ENCODE results near the gene FGD2.

FGD2 gene

GRCh38 chr6:37004044-37004980 lies 1.1 kb upstream of the FGD2 start:
- Mint-ChIP-seq H3K4me1 (peaks cover 29% of the 10 kb centered on the region), H3K27ac (peak overlapping the region; percentile 34), H3K4me3 (no peak overlapping the region), H3K9me3 (no peaks in the 10 kb centered on the region), H3K36me3 (no peaks in the 10 kb centered on the region)
- DNase-seq (ENCODE audit: low spot score in 2 of 2) (no peak), ATAC-seq (no peak)

- peaks cover 29% of the 10 kb centered on the region for H3K4me1 Mint-ChIP-seq
- H3K36me3 Mint-ChIP-seq: no peaks in the 10 kb centered on the region
- no peaks in the 10 kb centered on the region for H3K9me3 Mint-ChIP-seq
- DNase-seq (ENCODE audit: low spot score in 2 of 2) (no peak), ATAC-seq (peak; percentile 19)
- peak overlapping the region; percentile 75 for H3K27ac Mint-ChIP-seq
- peak overlapping the region; percentile 54 for H3K4me3 Mint-ChIP-seq
Observed at GRCh38 chr6:37005827-37006567, 542 bp downstream of the FGD2 start.

- DNase-seq (ENCODE audit: low spot score in 2 of 2) (no peak), ATAC-seq (no peak)
- Mint-ChIP-seq H3K4me1 (peaks cover 29% of the 10 kb centered on the region), H3K27ac (peak overlapping the region; percentile 75), H3K9me3 (no peaks in the 10 kb centered on the region), H3K36me3 (no peaks in the 10 kb centered on the region), H3K4me3 (peak overlapping the region; percentile 54)
Observed at GRCh38 chr6:37006793-37007339, 1.4 kb downstream of the FGD2 start.

- Mint-ChIP-seq H3K4me3 (peak overlapping the region; percentile 54), H3K27ac (peak overlapping the region; percentile 75), H3K9me3 (no peaks in the 10 kb centered on the region), H3K36me3 (no peaks in the 10 kb centered on the region), H3K4me1 (peaks cover 29% of the 10 kb centered on the region)
- ATAC-seq (no peak), DNase-seq (ENCODE audit: low spot score in 2 of 2) (no peak)
Observed at GRCh38 chr6:37007340-37008043, 2.0 kb downstream of the FGD2 start.

- H3K4me1 Mint-ChIP-seq: peaks cover 29% of the 10 kb centered on the region
Observed at GRCh38 chr6:37008484-37009465, 3.3 kb downstream of the FGD2 start.

GRCh38 chr6:37010402-37010892 lies 5.0 kb downstream of the FGD2 start:
- no peaks in the 10 kb centered on the region for H3K36me3 Mint-ChIP-seq
- DNase-seq (ENCODE audit: low spot score in 2 of 2) (no peak), ATAC-seq (no peak)
- H3K4me3 Mint-ChIP-seq: no peak overlapping the region
- H3K4me1 Mint-ChIP-seq: peaks cover 27% of the 10 kb centered on the region
- H3K9me3 Mint-ChIP-seq: no peaks in the 10 kb centered on the region
- peak overlapping the region; percentile 63 for H3K27ac Mint-ChIP-seq

More at GRCh38 chr6:37008484-37009465, 3.3 kb downstream of the FGD2 start:
- ATAC-seq (no peak), DNase-seq (ENCODE audit: low spot score in 2 of 2) (no peak)
- Mint-ChIP-seq H3K27ac (no peak overlapping the region), H3K4me3 (no peak overlapping the region), H3K9me3 (no peaks in the 10 kb centered on the region), H3K36me3 (no peaks in the 10 kb centered on the region)

- Mint-ChIP-seq H3K4me1 (peaks cover 13% of the 10 kb centered on the region), H3K36me3 (no peaks in the 10 kb centered on the region), H3K9me3 (no peaks in the 10 kb centered on the region), H3K27ac (peak overlapping the region; percentile 63), H3K4me3 (no peak overlapping the region)
- DNase-seq (ENCODE audit: low spot score in 2 of 2) (no peak), ATAC-seq (no peak)
Observed at GRCh38 chr6:37011656-37012378, 6.4 kb downstream of the FGD2 start.

- Mint-ChIP-seq H3K36me3 (no peaks in the 10 kb centered on the region), H3K4me3 (no peak overlapping the region), H3K27ac (no peak overlapping the region), H3K4me1 (peaks cover 12% of the 10 kb centered on the region), H3K9me3 (no peaks in the 10 kb centered on the region)
- DNase-seq (ENCODE audit: low spot score in 2 of 2) (no peak), ATAC-seq (no peak)
Observed at GRCh38 chr6:37013516-37014491, 8.3 kb downstream of the FGD2 start.

- Mint-ChIP-seq H3K9me3 (no peaks in the 10 kb centered on the region), H3K36me3 (peaks cover 4% of the 10 kb centered on the region), H3K27ac (no peak overlapping the region), H3K4me3 (no peak overlapping the region), H3K4me1 (peaks cover 21% of the 10 kb centered on the region)
- DNase-seq (ENCODE audit: low spot score in 2 of 2) (no peak), ATAC-seq (no peak)
Observed at GRCh38 chr6:37014667-37015066, 9.2 kb downstream of the FGD2 start.

GRCh38 chr6:37015532-37015931 lies 10.1 kb downstream of the FGD2 start:
- DNase-seq (ENCODE audit: low spot score in 2 of 2): no peak
- Mint-ChIP-seq H3K36me3 (peaks cover 4% of the 10 kb centered on the region), H3K4me3 (no peak overlapping the region), H3K9me3 (no peaks in the 10 kb centered on the region), H3K4me1 (peaks cover 26% of the 10 kb centered on the region), H3K27ac (peak overlapping the region; percentile 58)
- ATAC-seq: no peak

GRCh38 chr6:37016995-37017394 lies 11.5 kb downstream of the FGD2 start:
- DNase-seq (ENCODE audit: low spot score in 2 of 2) (no peak), ATAC-seq (no peak)
- no peak overlapping the region for H3K4me3 Mint-ChIP-seq
- peaks cover 41% of the 10 kb centered on the region for H3K4me1 Mint-ChIP-seq
- no peak overlapping the region for H3K27ac Mint-ChIP-seq
- H3K9me3 Mint-ChIP-seq: no peaks in the 10 kb centered on the region
- peaks cover 4% of the 10 kb centered on the region for H3K36me3 Mint-ChIP-seq

- ATAC-seq (no peak), DNase-seq (ENCODE audit: low spot score in 2 of 2) (peak in 1 of 2 donors; percentile 66)
- Mint-ChIP-seq H3K36me3 (peaks cover 10% of the 10 kb centered on the region), H3K4me3 (peak overlapping the region; percentile 1), H3K4me1 (peaks cover 48% of the 10 kb centered on the region), H3K27ac (peak overlapping the region; percentile 10), H3K9me3 (no peaks in the 10 kb centered on the region)
Observed at GRCh38 chr6:37017606-37018197, 12.2 kb downstream of the FGD2 start.

All from stimulated activated effector memory CD8-positive, alpha-beta T cell treated with anti-CD3 and anti-CD28 coated beads, Interleukin-12 subunit alpha, Interleukin-12 subunit beta, amount 100 ng/mL, for 72 hours (primary cell).